ENCODE measurements around the gene AMPD3.

DNA sequence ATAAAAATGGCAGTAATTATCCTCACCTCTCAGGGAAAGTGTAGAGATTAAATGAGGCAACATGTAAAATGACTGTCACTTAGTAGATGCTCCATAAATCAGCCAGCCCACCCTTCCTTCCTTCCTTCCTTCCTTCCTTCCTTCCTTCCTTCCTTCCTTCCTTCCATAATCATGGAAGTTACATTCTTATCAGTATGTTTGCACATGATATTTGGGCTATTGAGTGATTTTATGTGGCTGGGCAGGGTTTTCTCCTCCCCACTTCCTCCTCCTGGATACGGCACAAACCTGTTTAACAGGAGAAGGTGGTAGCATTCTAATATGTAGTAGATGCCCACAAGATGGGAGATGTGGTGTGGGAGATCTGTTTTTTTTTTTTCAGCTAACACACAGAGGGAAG lies 101.5 kb downstream of the AMPD3 start:
- TF ChIP-seq, protein P1, sequence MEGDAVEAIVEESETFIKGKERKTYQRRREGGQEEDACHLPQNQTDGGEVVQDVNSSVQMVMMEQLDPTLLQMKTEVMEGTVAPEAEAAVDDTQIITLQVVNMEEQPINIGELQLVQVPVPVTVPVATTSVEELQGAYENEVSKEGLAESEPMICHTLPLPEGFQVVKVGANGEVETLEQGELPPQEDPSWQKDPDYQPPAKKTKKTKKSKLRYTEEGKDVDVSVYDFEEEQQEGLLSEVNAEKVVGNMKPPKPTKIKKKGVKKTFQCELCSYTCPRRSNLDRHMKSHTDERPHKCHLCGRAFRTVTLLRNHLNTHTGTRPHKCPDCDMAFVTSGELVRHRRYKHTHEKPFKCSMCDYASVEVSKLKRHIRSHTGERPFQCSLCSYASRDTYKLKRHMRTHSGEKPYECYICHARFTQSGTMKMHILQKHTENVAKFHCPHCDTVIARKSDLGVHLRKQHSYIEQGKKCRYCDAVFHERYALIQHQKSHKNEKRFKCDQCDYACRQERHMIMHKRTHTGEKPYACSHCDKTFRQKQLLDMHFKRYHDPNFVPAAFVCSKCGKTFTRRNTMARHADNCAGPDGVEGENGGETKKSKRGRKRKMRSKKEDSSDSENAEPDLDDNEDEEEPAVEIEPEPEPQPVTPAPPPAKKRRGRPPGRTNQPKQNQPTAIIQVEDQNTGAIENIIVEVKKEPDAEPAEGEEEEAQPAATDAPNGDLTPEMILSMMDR (IDR thresholded peaks at IDR 0.05), result no peak
- TF ChIP-seq EP300 (IDR thresholded peaks at IDR 0.05) (no peak), POLR2A (IDR thresholded peaks at IDR 0.05) (no peak), POLR2AphosphoS5 (IDR thresholded peaks at IDR 0.05) (no peak)

Data from sigmoid colon (tissue), 4 donors.